Measurements from ENCODE around the gene ECM1.

- TF ChIP-seq EZH2phosphoT487 (IDR thresholded peaks at IDR 0.05; ENCODE audit: low read depth, severe bottlenecking, unreplicated experiment) (no peak), CTCF (IDR thresholded peaks at IDR 0.05; ENCODE audit: poor library complexity) (no peak), EZH2 (IDR thresholded peaks at IDR 0.05; ENCODE audit: borderline replicate concordance) (no peak)
Observed at GRCh38 chr1:150546294-150546937, 38.5 kb downstream of the ECM1 start.
